WTC11 (cell line): ENCODE results near the gene SH3TC1. TPM values are rescaled to one million over a fixed set of nuclear protein-coding genes. Genes with fewer than 3 reads are reported as not detected.

Experiments
- ATAC-seq: fragments of 200-7000 bp; cut with Tn5 transposase; 2 replicates; pipeline ENCODE4 v1.10.0; 2021; ENCODE audit warnings: mild to moderate bottlenecking, moderate library complexity
- CTCF ChIA-PET: fragments of 300-600 bp; sonication (Branson Sonifier 250); formaldehyde crosslinking; loops from one replicate; lab custom pipeline; 2021; ENCODE audit warnings: antibody characterized with exemption; lab: Charles Lee
- POLR2A ChIA-PET: fragments of 350-600 bp; sonication (Branson Sonifier 250); formaldehyde crosslinking; loops from one replicate; lab custom pipeline; 2021; ENCODE audit warnings: antibody characterized with exemption; lab: Charles Lee
- DNase-seq: peaks from one replicate; pipeline ENCODE4 v3.0.0; 2021; ENCODE audit warnings: low spot score
- H3K27ac Mint-ChIP-seq: 2 replicates; pipeline ENCODE4 v1.8.0; 2021; ENCODE audit warnings: mixed read lengths
- H3K27me3 Mint-ChIP-seq: 2 replicates; pipeline ENCODE4 v1.8.0; 2021; ENCODE audit warnings: low read depth, mild to moderate bottlenecking, moderate library complexity, mixed read lengths
- H3K36me3 Mint-ChIP-seq: 2 replicates; pipeline ENCODE4 v1.8.0; 2021; ENCODE audit warnings: mixed read lengths
- H3K4me1 Mint-ChIP-seq: 2 replicates; pipeline ENCODE4 v1.8.0; 2022; ENCODE audit warnings: mixed read lengths
- H3K4me3 Mint-ChIP-seq: 2 replicates; pipeline ENCODE4 v1.8.0; 2021; ENCODE audit warnings: mild to moderate bottlenecking, moderate library complexity, mixed read lengths
- H3K9me3 Mint-ChIP-seq: 2 replicates; pipeline ENCODE4 v1.8.0; 2021; ENCODE audit warnings: mixed read lengths
- CREB1 ChIP-seq: sonication (generic); formaldehyde crosslinking; IDR thresholded peaks from 2 replicates; pipeline ENCODE4 v1.8.0; 2023; ENCODE audit warnings: mild to moderate bottlenecking, missing genetic modification reagents
- ESRRA ChIP-seq: sonication (generic); formaldehyde crosslinking; IDR thresholded peaks from 2 replicates; pipeline ENCODE4 v1.8.1; 2022; ENCODE audit warnings: mild to moderate bottlenecking, missing genetic modification reagents, borderline replicate concordance
- HMGA2 ChIP-seq: fragments of 250-450 bp; sonication (Bioruptor Pico); IDR thresholded peaks from 2 replicates; pipeline ENCODE4 v1.4.0; 2021; ENCODE audit warnings: mild to moderate bottlenecking, moderate library complexity
- MXD4 ChIP-seq: fragments of 250-450 bp; sonication (Bioruptor Pico); IDR thresholded peaks from 2 replicates; pipeline ENCODE4 v1.8.0; 2021; ENCODE audit warnings: mild to moderate bottlenecking, moderate library complexity, borderline replicate concordance
- NFE2L1 ChIP-seq: sonication (generic); formaldehyde crosslinking; IDR thresholded peaks from 2 replicates; pipeline ENCODE4 v1.8.1; 2023; ENCODE audit warnings: missing genetic modification reagents
- ZBTB21 ChIP-seq: sonication (generic); formaldehyde crosslinking; IDR thresholded peaks from 2 replicates; pipeline ENCODE4 v1.8.1; 2023; ENCODE audit warnings: mild to moderate bottlenecking, missing genetic modification reagents, borderline replicate concordance
- total RNA-seq: library from RNA; stranded (reverse); gene quantifications from 3 replicates; pipeline ENCODE4 v1.2.3, GENCODE V29; 2021
- TF ChIP-seq, protein P1 (sequence below): sonication (generic); formaldehyde crosslinking; conservative IDR thresholded peaks from 2 replicates; pipeline ENCODE4 v1.8.1; 2023; ENCODE audit warnings: mild to moderate bottlenecking, low read depth, missing genetic modification reagents, moderate library complexity
- TF ChIP-seq, protein P2 (sequence below): sonication (generic); formaldehyde crosslinking; IDR thresholded peaks from 2 replicates; pipeline ENCODE4 v1.8.0; 2022; ENCODE audit warnings: missing genetic modification reagents
- TF ChIP-seq, protein P3 (sequence below): sonication (generic); formaldehyde crosslinking; IDR thresholded peaks from 2 replicates; pipeline ENCODE4 v1.8.1; 2023; ENCODE audit warnings: mild to moderate bottlenecking, missing genetic modification reagents
- TF ChIP-seq, protein P4 (sequence below): sonication (generic); formaldehyde crosslinking; IDR thresholded peaks from 2 replicates; pipeline ENCODE4 v1.8.0; 2023; ENCODE audit warnings: missing genetic modification reagents, mild to moderate bottlenecking, borderline replicate concordance
- TF ChIP-seq, protein P5 (sequence below): sonication (generic); formaldehyde crosslinking; IDR thresholded peaks from 2 replicates; pipeline ENCODE4 v1.8.1; 2023; ENCODE audit warnings: mild to moderate bottlenecking, missing genetic modification reagents
- TF ChIP-seq, protein P6 (sequence below): sonication (generic); formaldehyde crosslinking; IDR thresholded peaks from 2 replicates; pipeline ENCODE4 v1.8.1; 2022; ENCODE audit warnings: low read depth, missing genetic modification reagents, borderline replicate concordance
- TF ChIP-seq, protein P7 (sequence below): sonication (generic); formaldehyde crosslinking; IDR thresholded peaks from 2 replicates; pipeline ENCODE4 v1.8.1; 2023; ENCODE audit warnings: mild to moderate bottlenecking, missing genetic modification reagents, borderline replicate concordance

SH3TC1 gene
- total RNA-seq, 1 experiment from 2014 or later, result 0.42 TPM

DNA sequence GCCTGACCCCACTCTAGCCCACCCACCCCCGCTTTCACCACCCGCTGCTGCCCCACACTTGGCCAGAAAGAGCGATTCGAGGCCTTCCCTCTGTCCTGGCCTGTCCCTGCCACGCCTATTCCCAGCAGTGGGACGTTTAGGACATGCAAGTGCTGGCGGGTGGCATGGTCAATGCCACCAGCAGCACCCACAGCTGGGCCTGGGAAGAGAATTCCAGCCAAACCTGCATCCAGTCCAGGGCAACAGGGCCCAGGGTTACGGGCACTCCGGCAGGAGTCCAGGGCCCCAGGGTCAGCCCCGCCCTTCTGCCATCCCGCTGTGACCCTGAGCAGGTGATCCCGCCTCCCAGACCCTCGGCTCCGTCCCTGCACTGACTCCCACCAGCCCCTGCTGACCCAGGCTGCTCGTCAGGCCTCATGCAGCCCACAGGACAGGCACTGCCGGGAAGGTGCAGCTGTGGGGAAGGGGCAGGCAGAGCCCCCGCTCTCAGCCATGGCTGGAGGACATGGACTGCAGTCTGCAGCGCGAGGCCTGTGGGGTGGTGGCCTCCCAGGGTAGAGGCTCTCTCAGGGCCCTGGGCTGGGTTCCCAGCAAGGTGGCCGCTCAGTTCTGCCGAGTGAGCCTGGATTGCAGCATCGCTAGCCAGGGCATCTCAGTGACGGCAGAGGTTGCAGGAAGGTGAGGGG is 63.7 kb downstream of the SH3TC1 start:
- Mint-ChIP-seq H3K27me3 (no peaks in the 10 kb centered on the region; the same call in 1 of the 2 replicates), H3K4me3 (no peak overlapping the region), H3K36me3 (no peaks in the 10 kb centered on the region), H3K9me3 (no peaks in the 10 kb centered on the region), H3K27ac (no peak overlapping the region), H3K4me1 (peaks cover 12% of the 10 kb centered on the region; the same call in 1 of the 2 replicates)
- 0 out of 2 replicates have a peak, but pooled peaks have one; percentile 16 for TF ChIP-seq ZBTB21 (CRISPR knock-in tag)
- no peak for TF ChIP-seq HMGA2 (CRISPR knock-in tag)
- ChIA-PET CTCF (no interaction called here), POLR2A (no interaction called here)
- DNase-seq (no peak), ATAC-seq (peak; percentile 16; the same call in 1 of the 2 replicates)

DNA sequence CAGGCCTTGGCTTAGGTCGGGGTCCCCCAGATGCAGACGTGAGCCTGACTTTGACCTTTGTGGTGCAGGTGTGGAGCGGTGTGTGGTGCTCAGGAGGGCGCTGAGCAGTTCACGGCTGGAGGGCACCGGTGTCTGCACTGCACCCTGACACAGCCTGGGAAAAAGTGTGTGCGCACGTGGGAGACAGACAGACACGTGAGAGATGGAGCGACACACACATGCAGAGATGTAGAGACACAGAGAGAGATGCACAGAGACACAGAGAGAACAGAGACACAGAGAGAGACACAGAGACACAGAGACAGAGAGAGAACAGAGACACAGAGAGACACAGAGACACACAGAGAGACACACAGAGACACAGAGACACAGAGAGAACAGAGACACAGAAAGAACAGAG is 64.3 kb downstream of the SH3TC1 start:
- Mint-ChIP-seq H3K36me3 (no peaks in the 10 kb centered on the region), H3K4me3 (no peak overlapping the region), H3K4me1 (peaks cover 12% of the 10 kb centered on the region; the same call in 1 of the 2 replicates), H3K27me3 (peaks cover under 1% of the 10 kb centered on the region; the same call in 1 of the 2 replicates), H3K9me3 (no peaks in the 10 kb centered on the region), H3K27ac (no peak overlapping the region)
- CTCF ChIA-PET, result no interaction called here
- POLR2A ChIA-PET, result no interaction called here
- ATAC-seq (no peak), DNase-seq (no peak)
- TF ChIP-seq, protein P1, sequence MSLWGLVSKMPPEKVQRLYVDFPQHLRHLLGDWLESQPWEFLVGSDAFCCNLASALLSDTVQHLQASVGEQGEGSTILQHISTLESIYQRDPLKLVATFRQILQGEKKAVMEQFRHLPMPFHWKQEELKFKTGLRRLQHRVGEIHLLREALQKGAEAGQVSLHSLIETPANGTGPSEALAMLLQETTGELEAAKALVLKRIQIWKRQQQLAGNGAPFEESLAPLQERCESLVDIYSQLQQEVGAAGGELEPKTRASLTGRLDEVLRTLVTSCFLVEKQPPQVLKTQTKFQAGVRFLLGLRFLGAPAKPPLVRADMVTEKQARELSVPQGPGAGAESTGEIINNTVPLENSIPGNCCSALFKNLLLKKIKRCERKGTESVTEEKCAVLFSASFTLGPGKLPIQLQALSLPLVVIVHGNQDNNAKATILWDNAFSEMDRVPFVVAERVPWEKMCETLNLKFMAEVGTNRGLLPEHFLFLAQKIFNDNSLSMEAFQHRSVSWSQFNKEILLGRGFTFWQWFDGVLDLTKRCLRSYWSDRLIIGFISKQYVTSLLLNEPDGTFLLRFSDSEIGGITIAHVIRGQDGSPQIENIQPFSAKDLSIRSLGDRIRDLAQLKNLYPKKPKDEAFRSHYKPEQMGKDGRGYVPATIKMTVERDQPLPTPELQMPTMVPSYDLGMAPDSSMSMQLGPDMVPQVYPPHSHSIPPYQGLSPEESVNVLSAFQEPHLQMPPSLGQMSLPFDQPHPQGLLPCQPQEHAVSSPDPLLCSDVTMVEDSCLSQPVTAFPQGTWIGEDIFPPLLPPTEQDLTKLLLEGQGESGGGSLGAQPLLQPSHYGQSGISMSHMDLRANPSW (CRISPR knock-in tag), result no peak
- TF ChIP-seq, protein P2, sequence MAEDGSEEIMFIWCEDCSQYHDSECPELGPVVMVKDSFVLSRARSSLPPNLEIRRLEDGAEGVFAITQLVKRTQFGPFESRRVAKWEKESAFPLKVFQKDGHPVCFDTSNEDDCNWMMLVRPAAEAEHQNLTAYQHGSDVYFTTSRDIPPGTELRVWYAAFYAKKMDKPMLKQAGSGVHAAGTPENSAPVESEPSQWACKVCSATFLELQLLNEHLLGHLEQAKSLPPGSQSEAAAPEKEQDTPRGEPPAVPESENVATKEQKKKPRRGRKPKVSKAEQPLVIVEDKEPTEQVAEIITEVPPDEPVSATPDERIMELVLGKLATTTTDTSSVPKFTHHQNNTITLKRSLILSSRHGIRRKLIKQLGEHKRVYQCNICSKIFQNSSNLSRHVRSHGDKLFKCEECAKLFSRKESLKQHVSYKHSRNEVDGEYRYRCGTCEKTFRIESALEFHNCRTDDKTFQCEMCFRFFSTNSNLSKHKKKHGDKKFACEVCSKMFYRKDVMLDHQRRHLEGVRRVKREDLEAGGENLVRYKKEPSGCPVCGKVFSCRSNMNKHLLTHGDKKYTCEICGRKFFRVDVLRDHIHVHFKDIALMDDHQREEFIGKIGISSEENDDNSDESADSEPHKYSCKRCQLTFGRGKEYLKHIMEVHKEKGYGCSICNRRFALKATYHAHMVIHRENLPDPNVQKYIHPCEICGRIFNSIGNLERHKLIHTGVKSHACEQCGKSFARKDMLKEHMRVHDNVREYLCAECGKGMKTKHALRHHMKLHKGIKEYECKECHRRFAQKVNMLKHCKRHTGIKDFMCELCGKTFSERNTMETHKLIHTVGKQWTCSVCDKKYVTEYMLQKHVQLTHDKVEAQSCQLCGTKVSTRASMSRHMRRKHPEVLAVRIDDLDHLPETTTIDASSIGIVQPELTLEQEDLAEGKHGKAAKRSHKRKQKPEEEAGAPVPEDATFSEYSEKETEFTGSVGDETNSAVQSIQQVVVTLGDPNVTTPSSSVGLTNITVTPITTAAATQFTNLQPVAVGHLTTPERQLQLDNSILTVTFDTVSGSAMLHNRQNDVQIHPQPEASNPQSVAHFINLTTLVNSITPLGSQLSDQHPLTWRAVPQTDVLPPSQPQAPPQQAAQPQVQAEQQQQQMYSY, result no peak
- no peak for TF ChIP-seq NFE2L1 (CRISPR knock-in tag)
- TF ChIP-seq, protein P3, sequence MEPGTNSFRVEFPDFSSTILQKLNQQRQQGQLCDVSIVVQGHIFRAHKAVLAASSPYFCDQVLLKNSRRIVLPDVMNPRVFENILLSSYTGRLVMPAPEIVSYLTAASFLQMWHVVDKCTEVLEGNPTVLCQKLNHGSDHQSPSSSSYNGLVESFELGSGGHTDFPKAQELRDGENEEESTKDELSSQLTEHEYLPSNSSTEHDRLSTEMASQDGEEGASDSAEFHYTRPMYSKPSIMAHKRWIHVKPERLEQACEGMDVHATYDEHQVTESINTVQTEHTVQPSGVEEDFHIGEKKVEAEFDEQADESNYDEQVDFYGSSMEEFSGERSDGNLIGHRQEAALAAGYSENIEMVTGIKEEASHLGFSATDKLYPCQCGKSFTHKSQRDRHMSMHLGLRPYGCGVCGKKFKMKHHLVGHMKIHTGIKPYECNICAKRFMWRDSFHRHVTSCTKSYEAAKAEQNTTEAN (CRISPR knock-in tag), result no peak
- TF ChIP-seq, protein P4, sequence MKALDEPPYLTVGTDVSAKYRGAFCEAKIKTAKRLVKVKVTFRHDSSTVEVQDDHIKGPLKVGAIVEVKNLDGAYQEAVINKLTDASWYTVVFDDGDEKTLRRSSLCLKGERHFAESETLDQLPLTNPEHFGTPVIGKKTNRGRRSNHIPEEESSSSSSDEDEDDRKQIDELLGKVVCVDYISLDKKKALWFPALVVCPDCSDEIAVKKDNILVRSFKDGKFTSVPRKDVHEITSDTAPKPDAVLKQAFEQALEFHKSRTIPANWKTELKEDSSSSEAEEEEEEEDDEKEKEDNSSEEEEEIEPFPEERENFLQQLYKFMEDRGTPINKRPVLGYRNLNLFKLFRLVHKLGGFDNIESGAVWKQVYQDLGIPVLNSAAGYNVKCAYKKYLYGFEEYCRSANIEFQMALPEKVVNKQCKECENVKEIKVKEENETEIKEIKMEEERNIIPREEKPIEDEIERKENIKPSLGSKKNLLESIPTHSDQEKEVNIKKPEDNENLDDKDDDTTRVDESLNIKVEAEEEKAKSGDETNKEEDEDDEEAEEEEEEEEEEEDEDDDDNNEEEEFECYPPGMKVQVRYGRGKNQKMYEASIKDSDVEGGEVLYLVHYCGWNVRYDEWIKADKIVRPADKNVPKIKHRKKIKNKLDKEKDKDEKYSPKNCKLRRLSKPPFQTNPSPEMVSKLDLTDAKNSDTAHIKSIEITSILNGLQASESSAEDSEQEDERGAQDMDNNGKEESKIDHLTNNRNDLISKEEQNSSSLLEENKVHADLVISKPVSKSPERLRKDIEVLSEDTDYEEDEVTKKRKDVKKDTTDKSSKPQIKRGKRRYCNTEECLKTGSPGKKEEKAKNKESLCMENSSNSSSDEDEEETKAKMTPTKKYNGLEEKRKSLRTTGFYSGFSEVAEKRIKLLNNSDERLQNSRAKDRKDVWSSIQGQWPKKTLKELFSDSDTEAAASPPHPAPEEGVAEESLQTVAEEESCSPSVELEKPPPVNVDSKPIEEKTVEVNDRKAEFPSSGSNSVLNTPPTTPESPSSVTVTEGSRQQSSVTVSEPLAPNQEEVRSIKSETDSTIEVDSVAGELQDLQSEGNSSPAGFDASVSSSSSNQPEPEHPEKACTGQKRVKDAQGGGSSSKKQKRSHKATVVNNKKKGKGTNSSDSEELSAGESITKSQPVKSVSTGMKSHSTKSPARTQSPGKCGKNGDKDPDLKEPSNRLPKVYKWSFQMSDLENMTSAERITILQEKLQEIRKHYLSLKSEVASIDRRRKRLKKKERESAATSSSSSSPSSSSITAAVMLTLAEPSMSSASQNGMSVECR (CRISPR knock-in tag), result no peak
- TF ChIP-seq CREB1 (CRISPR knock-in tag), result no peak
- no peak for TF ChIP-seq MXD4
- TF ChIP-seq ESRRA (CRISPR knock-in tag), result no peak
- TF ChIP-seq, protein P5, sequence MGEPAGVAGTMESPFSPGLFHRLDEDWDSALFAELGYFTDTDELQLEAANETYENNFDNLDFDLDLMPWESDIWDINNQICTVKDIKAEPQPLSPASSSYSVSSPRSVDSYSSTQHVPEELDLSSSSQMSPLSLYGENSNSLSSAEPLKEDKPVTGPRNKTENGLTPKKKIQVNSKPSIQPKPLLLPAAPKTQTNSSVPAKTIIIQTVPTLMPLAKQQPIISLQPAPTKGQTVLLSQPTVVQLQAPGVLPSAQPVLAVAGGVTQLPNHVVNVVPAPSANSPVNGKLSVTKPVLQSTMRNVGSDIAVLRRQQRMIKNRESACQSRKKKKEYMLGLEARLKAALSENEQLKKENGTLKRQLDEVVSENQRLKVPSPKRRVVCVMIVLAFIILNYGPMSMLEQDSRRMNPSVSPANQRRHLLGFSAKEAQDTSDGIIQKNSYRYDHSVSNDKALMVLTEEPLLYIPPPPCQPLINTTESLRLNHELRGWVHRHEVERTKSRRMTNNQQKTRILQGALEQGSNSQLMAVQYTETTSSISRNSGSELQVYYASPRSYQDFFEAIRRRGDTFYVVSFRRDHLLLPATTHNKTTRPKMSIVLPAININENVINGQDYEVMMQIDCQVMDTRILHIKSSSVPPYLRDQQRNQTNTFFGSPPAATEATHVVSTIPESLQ (CRISPR knock-in tag), result no peak
- TF ChIP-seq, protein P6, sequence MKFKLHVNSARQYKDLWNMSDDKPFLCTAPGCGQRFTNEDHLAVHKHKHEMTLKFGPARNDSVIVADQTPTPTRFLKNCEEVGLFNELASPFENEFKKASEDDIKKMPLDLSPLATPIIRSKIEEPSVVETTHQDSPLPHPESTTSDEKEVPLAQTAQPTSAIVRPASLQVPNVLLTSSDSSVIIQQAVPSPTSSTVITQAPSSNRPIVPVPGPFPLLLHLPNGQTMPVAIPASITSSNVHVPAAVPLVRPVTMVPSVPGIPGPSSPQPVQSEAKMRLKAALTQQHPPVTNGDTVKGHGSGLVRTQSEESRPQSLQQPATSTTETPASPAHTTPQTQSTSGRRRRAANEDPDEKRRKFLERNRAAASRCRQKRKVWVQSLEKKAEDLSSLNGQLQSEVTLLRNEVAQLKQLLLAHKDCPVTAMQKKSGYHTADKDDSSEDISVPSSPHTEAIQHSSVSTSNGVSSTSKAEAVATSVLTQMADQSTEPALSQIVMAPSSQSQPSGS (CRISPR knock-in tag), result no peak
- TF ChIP-seq, protein P7, sequence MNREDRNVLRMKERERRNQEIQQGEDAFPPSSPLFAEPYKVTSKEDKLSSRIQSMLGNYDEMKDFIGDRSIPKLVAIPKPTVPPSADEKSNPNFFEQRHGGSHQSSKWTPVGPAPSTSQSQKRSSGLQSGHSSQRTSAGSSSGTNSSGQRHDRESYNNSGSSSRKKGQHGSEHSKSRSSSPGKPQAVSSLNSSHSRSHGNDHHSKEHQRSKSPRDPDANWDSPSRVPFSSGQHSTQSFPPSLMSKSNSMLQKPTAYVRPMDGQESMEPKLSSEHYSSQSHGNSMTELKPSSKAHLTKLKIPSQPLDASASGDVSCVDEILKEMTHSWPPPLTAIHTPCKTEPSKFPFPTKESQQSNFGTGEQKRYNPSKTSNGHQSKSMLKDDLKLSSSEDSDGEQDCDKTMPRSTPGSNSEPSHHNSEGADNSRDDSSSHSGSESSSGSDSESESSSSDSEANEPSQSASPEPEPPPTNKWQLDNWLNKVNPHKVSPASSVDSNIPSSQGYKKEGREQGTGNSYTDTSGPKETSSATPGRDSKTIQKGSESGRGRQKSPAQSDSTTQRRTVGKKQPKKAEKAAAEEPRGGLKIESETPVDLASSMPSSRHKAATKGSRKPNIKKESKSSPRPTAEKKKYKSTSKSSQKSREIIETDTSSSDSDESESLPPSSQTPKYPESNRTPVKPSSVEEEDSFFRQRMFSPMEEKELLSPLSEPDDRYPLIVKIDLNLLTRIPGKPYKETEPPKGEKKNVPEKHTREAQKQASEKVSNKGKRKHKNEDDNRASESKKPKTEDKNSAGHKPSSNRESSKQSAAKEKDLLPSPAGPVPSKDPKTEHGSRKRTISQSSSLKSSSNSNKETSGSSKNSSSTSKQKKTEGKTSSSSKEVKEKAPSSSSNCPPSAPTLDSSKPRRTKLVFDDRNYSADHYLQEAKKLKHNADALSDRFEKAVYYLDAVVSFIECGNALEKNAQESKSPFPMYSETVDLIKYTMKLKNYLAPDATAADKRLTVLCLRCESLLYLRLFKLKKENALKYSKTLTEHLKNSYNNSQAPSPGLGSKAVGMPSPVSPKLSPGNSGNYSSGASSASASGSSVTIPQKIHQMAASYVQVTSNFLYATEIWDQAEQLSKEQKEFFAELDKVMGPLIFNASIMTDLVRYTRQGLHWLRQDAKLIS (CRISPR knock-in tag), result no peak
